HG03342 (cell line): ENCODE measurements around the gene ABCA7.
A peak's percentile ranks its signal among the peaks of the same experiment; 100 is the strongest.

Experiments
- ATAC-seq: cut with Tn5 transposase; IDR thresholded peaks from one replicate; pipeline ENCODE4 v1.9.1; 2021; ENCODE audit warnings: mild to moderate bottlenecking, moderate library complexity; ENCODE audit not compliant: unreplicated experiment

Gene ABCA7

DNA sequence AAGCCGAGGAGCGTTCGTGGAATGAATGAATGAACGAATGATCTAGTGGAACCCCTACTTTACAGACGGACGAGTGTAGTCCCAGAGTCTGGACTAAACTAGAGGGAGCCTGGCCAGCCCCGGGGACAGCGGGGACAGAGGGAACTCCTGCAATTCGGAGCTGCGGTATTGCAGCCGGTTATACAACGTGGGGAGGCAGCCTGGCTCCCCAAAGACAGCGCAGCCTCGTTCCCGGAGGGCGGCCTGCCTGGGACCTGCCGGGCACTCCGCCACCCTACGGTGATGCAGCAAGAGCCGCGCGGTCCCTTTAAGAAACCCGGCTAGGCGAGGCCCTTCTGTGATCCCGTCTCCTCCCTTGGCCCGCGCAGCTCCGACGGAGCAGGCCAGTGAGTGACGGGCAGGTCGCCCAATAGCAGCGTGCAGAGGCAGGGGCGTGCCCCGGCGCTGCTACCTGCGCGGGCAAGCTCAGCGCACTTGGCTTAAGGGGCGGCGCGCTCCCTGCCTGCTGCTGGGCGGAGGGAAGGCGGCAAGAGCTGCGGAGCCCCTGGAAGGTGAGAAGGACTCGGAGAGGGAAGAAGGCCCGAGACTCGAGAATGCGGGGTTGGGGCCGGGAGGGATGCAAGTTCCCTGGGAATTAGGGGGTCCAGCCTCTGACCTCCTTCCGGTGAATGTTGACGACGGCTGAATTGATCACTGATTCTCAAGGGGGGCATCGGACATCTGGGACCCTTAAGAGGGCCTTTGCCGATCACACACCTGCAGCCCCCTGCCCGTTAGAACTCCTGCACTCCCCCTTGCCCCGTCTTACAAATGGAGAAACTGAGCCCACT is at the start of gene ABCA7:
TSS of gene ABCA7 (plus strand) at position 462 of the 830 bp plus-strand sequence. CDS start 1,255 bp downstream, outside the sequence.
- ATAC-seq: peak; percentile 78

DNA sequence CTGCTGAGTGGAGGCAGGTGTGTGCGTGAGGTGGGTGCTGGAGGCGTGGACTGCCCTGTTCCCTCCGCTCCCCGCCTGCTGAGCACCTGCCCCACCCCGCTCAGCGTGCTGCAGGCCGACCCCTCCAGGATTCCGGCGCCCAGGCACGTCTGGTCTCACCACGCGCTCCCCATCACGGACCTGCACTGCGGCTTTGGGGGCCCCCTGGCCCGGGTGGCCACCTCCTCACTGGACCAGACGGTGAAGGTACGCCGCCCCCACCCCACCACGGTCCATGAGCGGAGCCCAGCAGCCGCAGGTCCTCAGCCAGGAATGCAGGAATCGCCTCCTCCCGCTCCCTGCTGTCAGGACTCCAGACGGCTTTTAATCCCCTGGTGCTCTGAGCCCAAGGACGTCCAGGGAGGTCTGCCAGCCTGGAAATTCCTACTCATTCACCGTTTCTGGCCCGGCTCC is 49.8 kb upstream of the ABCA7 start:
- no peak for ATAC-seq

- ATAC-seq: no peak
Observed at GRCh38 chr19:990746-991145, 49.2 kb upstream of the ABCA7 start.

- no peak for ATAC-seq
Observed at GRCh38 chr19:991174-991931, 48.6 kb upstream of the ABCA7 start.

DNA sequence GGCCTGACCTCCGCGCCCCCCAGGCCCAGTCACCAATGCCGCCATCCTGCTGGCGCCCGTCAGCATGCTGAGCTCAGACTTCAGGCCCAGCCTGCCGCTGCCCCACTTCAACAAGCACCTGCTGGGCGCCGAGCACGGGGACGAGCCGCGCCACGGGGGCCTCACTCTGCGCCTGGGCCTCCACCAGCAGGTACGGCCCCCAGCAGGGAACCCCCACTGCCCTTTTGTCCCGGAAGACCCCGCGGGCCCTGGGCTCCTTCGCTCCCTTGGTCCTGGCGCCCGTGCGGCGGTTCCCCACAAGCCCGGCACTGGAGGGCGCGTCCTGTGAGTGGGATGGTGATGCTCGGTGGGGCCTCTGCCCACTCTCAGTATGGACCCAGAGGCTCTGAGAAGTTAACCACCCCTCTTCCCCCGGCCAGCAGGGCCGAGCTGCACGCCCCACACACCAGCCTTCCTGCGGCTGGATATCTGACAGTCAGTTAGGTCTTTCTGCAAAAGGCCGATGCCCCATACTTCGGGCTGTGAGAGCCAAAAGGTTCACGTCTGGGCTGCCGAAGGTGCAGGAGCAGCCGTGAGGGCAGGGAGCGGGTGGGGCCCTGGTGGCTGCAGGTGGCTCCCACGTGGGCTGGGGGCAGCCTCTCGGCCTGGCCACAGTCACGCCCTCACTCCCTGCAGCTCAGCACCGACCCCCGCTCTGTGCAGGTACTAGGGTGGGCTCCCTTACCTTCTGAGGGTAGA is 47.8 kb upstream of the ABCA7 start:
- no peak for ATAC-seq

- no peak for ATAC-seq
Observed at GRCh38 chr19:992670-993055, 47.2 kb upstream of the ABCA7 start.

GRCh38 chr19:993361-993830 is 46.5 kb upstream of the ABCA7 start:
- no peak for ATAC-seq

DNA sequence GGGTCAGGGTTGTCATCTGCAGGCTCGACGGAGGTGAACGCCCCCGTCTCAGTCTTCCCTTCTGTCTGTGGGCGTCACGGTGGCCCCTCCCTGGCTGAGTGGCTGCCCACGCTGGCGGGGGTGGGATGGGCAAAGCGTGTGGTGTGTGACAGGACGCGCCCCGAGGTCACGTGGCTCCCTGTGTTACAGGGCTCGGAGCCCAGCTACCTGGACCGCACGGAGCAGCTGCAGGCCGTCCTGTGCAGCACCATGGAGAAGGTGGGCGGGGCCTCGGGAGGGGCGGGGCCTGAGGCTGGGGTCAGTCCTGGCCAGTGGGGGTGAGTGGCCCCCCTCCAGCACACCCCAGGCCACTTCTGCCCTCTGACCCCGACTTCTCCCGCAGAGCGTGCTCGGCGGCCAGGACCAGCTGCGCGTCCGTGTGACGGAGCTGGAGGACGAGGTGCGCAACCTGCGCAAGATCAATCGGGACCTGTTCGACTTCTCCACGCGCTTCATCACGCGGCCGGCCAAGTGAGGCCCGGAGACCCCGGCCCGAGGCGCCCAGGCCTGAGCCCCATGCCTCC is 46.0 kb upstream of the ABCA7 start:
- ATAC-seq: no peak

GRCh38 chr19:994516-994915 is 45.4 kb upstream of the ABCA7 start:
- ATAC-seq: no peak

DNA sequence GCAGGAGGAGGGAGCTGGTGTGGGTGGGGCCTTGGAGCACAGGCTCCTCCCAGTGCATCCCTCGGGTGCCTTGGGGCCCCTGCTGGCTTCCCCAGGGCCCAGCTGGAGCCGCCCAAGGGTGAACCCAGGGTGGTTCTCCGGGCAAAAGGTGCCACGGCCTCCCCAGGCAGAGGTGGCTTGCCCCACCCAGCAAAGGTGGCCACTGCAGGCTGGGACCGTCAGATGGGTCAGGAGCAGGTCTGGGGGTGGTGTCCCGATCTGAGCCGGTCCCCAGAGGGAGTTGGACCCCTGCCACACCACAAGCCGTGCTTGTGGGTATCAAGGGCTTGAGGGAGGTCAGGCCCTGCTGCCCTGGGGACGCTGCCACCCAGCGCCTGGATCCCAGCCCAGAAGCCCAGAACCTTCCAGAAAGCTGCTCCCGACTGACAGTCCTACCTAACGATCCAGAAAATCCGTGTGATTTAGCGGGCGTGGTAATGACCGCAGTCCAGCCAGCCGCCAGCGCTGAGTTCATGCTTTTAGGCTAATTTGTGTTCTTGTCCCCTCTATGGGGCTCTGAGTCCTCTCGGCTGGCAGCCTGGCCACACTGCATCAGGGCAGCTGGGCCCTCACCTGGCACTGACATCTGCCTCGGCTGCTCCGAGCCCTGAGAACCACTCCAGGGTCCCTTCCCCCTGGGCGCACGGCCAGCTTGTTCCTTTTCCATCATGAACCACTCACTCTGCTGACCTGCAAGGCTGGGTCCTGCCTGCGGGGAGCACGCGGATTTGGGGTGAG is 44.7 kb upstream of the ABCA7 start:
- ATAC-seq: no peak

DNA sequence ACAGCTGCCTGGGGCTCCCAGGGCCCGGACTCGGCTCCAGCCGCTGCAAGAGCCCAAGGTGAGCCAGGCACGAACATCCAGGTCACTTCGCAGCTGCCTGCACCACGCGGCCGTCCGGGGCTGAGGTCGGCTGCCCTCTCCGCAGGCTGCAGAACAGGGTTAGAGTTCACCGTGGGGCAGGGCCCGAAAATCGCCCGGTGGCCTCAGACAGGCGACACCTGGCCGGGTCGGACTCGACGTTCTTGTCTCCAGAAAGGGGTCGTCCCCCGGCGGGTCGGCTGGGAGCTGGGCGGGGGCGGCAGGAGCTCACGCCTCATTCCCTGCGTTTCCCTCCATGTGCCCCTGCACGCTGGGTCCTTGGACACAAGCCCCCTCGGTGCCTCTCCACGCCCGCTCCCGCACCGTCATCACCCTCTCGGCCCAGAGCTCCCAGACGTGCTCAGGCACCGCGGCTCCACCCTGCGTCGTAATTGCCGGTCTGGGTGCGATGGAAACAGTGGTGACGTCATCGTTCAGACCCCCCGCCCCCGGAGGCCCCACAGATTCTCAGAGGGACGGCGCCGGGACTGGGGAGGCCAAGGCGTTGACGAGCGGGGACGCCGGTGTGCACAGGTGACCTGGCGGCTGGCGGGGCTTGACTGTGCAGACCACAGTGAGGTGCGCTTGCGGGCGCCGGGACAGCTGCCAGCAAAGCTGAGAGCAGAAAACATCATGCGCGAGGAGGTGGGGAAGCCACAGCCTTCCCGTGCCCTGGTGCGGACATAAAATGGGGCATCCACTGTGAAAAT is 43.7 kb upstream of the ABCA7 start:
- ATAC-seq: no peak

DNA sequence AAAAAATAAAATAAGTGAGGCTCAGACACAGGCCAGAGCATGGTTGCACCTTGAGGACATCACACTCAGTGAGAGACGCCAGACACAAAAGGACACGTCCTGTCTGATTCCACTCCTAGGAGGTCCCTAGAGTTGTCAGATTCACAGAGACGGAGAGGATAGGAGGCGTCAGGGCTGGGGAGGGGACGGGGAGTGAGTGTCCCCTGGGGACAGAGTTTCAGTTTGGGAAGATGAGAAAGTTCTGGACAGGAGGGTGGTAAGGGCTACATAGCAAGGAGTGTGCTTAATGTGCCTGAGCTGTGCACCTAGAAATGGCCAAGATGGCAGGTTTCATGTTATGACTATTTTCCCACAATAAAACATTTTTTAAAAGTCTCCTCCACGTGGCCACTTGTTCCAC is 41.8 kb upstream of the ABCA7 start:
- no peak for ATAC-seq

DNA sequence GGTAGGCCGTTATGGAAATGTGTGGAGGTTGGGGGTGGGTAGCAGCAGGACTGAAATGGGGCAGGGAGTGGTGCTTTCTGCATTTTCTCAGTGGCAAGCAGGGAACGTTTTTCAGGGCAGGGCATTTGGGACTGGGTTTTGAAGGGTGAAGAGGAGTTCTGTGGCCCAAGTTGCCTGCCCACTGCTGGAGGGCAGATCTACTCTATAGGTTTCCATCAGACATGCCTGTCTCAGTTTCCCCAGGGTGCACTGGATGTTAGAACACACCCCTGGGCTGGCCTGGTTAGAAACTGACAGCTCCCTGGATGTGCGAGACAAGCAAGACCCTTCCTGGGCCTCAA is 40.6 kb upstream of the ABCA7 start:
- no peak for ATAC-seq

DNA sequence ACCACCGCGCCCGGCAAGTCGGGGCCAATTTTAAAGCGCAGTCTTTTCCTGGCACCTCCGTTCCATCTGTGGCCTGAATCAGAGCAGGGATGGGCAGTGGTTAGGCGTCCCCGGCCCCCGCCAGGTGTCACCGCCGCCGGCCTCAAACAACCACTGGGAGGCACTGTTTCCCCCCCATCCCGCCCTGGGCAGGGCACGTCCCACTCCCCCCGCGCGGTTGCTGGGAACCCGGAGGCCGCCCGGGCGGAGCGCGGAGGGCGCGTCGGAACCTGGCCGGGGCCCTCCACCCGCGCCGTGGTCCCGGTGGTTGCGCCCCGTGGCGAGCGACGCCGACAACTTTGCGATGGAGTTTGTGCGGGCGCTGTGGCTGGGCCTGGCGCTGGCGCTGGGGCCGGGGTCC is 39.8 kb upstream of the ABCA7 start, which contains the start of gene GRIN3B:
TSS of gene GRIN3B (plus strand) at position 325 of the 400 bp plus-strand sequence. CDS start at position 344, 19 bp downstream.
- no peak for ATAC-seq

DNA sequence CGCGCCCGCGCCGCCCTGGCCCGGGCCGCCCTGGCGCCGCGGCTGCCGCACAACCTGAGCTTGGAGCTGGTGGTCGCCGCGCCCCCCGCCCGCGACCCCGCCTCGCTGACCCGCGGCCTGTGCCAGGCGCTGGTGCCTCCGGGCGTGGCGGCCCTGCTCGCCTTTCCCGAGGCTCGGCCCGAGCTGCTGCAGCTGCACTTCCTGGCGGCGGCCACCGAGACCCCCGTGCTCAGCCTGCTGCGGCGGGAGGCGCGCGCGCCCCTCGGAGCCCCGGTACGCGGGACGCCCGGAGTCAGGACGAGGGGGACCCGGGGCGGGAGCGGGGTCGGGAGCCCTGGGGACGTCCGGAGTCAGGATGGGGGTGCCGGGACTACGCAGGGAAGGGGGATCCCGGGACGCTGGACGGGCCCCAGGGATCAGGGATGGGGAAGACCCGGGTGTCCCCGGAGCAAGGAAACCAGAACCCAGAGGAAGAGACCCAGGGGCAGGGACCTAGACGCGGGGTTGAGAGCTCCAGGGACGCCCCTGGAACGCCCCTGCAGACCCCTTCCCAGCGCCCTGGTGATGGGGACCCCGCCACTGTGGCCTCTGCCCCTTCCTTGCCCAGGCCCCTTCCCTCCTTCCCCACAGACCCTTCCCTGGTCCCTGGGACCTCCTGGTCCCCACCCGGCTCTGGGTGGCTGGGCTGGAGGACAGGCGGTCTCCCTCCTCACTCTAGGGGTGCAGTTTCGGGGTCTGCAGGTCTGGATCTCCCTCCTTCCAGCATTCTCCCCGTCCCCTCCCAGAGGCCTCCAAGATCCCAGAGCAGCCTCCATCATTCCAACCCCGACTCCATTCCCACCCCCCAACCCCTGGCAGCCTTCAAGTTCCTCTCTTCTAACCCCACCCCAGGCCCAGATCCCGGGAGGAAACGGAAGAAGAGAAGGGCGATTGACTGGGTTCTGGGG is 39.0 kb upstream of the ABCA7 start:
- ATAC-seq: no peak

- ATAC-seq: no peak
Observed at GRCh38 chr19:1001538-1002166, 38.3 kb upstream of the ABCA7 start.

DNA sequence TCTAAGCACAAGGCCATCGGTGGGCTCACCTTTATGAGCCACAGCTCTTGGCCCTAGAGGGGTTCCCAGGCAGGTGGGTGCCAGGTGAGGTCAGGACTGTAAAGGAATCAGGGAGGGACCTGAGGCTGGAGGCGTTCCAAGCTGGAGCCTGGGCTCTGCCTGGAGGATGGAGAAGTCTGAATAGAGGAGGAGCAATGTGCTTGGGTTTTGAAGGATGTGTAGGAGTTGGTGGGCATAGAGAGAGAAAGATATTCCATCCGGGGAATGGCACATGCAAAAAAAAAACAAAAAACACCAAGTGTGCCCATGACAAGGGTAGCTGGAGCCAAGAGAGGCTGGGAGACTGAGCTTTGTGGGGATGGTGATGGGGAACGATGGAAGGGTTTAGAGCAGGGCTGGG is 37.3 kb upstream of the ABCA7 start:
- no peak for ATAC-seq

GRCh38 chr19:1003283-1003682 is 36.6 kb upstream of the ABCA7 start:
- ATAC-seq: no peak
